HG03354 (cell line): ENCODE results near the gene DMTF1.

Source experiments
- ATAC-seq: cut with Tn5 transposase; IDR thresholded peaks from one replicate; pipeline ENCODE4 v1.9.1; 2021; ENCODE audit warnings: mild to moderate bottlenecking; ENCODE audit not compliant: unreplicated experiment, poor library complexity, severe bottlenecking

Gene DMTF1

GRCh38 chr7:87140271-87140748 is 11.9 kb upstream of the DMTF1 start:
- ATAC-seq = no peak

- ATAC-seq = peak; percentile 98
Measured at GRCh38 chr7:87144173-87144657, 8.0 kb upstream of the DMTF1 start.

GRCh38 chr7:87146740-87147386 is 5.4 kb upstream of the DMTF1 start:
- no peak for ATAC-seq

GRCh38 chr7:87147500-87147899 is 4.8 kb upstream of the DMTF1 start:
- ATAC-seq = no peak

GRCh38 chr7:87148332-87148955 is 3.8 kb upstream of the DMTF1 start:
- no peak for ATAC-seq

GRCh38 chr7:87151002-87151728 is 1.1 kb upstream of the DMTF1 start:
- no peak for ATAC-seq

GRCh38 chr7:87151729-87152111 is 533 bp upstream of the DMTF1 start:
- peak; percentile 33 for ATAC-seq

GRCh38 chr7:87152897-87153641 is 816 bp downstream of the DMTF1 start:
- ATAC-seq = peak; percentile 16

- no peak for ATAC-seq
Measured at GRCh38 chr7:87154166-87154565, 1.9 kb downstream of the DMTF1 start.

GRCh38 chr7:87154569-87154968 is 2.3 kb downstream of the DMTF1 start:
- ATAC-seq = no peak

GRCh38 chr7:87155788-87156187 is 3.5 kb downstream of the DMTF1 start:
- no peak for ATAC-seq

- ATAC-seq = no peak
Measured at GRCh38 chr7:87156709-87157108, 4.5 kb downstream of the DMTF1 start.

GRCh38 chr7:87159538-87159937 is 7.3 kb downstream of the DMTF1 start:
- no peak for ATAC-seq

- ATAC-seq = no peak
Measured at GRCh38 chr7:87164433-87164832, 12.2 kb downstream of the DMTF1 start.

- ATAC-seq = no peak
Measured at GRCh38 chr7:87170828-87171227, 18.6 kb downstream of the DMTF1 start.

GRCh38 chr7:87171282-87171934 is 19.2 kb downstream of the DMTF1 start:
- no peak for ATAC-seq

GRCh38 chr7:87173471-87173870 is 21.2 kb downstream of the DMTF1 start:
- ATAC-seq = no peak

GRCh38 chr7:87178320-87178719 is 26.1 kb downstream of the DMTF1 start:
- no peak for ATAC-seq

GRCh38 chr7:87179180-87179579 is 26.9 kb downstream of the DMTF1 start:
- ATAC-seq = no peak

GRCh38 chr7:87187120-87187519 is 34.9 kb downstream of the DMTF1 start:
- no peak for ATAC-seq
